Stimulated activated CD4-positive, alpha-beta T cell treated with anti-CD3 and anti-CD28 coated beads, TNF-alpha, amount 100 ng/mL, for 48 hours (primary cell): ENCODE data around the gene ATG2A.

ENCODE experiments used
- DNase-seq, 3 donors: peaks; one replicate each; pipeline ENCODE4 v3.0.0-alpha.2; 2020; ENCODE audit warnings: low read depth in 3 of 3

ATG2A gene

GRCh38 chr11:64924910-64925284 lies 7.9 kb upstream of the ATG2A start:
- no peak for DNase-seq

DNA sequence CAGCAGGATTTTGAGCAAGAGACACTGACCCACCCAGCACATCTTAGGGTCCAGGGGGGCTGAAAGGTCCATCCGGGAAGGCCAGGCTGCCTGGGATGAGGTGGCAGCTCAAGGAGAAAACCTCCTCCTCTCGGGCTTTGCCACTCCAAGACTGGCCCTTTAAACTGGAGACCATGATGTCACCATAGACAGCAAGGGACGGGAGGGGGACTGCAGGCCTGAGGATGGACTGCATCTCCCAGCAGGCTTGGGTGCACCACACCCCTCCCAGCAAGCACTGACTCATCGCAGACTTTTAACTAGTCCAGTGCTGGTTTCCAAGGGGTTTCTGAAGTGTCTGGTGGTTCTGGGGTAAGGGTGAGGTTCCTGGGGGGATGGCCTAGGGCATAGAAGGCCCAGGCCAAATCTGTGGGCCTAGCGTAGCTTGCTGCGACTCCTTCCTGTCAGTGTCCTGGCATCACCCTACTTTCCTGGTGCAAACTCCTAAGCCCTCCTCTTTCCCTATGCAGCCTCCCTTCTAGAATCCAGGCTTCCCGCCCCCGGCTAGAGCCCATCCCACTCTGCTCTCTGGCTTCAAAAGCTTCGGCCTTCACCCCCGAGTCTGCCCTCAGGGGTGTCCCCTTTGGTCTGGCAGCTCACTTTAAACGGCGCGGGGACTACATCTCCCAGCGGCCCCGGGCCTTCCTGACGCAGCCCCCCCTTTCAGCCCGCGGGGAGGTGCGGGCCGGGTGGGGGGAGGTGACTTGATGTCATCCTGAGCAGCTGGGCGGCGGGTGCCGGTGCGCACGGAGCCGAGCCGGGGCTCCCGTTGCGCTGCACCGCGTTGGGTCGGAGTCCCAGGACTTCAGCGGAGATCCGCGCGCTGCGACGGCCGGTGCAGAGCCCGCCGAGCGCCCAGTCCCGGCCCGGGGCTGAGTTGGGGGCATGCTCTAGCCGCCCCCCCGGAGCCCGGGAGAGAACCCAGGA lies 7.2 kb upstream of the ATG2A start, which contains the start of gene PPP2R5B:
Gene PPP2R5B, plus strand, starts transcription at position 746 of the 966 bp plus-strand sequence. CDS start 1,046 bp downstream, outside the sequence.
- peak; percentile 73 to 89 (median 77) for DNase-seq

- DNase-seq: no peak
These were observed 6.2 kb upstream of the ATG2A start for GRCh38 chr11:64923151-64923661.

GRCh38 chr11:64921384-64921783 lies 4.4 kb upstream of the ATG2A start:
- DNase-seq: no peak

GRCh38 chr11:64920124-64920523 lies 3.1 kb upstream of the ATG2A start:
- DNase-seq: no peak

GRCh38 chr11:64919627-64920026 lies 2.6 kb upstream of the ATG2A start:
- no peak for DNase-seq

DNA sequence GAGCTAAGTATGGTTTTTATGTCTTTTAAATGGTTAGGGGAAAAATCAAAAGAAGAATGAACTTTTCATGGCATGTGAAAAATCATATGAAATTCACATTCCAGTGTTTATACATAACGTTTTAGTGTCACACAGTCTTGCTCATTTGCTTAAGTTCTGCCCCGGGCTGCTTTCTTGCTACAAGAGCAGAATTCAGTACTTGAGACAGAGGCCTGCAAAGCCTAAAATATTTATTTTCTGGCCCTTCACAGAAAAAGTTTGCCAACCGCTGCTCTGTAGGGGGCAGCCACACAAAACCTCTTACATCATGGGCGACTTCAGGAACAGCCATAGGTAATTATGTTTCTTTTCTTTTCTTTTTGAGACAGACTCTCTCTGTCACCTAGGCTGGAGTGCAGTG lies 1.0 kb upstream of the ATG2A start:
- DNase-seq: no peak

GRCh38 chr11:64917663-64917995 lies 620 bp upstream of the ATG2A start:
- no peak for DNase-seq

DNA sequence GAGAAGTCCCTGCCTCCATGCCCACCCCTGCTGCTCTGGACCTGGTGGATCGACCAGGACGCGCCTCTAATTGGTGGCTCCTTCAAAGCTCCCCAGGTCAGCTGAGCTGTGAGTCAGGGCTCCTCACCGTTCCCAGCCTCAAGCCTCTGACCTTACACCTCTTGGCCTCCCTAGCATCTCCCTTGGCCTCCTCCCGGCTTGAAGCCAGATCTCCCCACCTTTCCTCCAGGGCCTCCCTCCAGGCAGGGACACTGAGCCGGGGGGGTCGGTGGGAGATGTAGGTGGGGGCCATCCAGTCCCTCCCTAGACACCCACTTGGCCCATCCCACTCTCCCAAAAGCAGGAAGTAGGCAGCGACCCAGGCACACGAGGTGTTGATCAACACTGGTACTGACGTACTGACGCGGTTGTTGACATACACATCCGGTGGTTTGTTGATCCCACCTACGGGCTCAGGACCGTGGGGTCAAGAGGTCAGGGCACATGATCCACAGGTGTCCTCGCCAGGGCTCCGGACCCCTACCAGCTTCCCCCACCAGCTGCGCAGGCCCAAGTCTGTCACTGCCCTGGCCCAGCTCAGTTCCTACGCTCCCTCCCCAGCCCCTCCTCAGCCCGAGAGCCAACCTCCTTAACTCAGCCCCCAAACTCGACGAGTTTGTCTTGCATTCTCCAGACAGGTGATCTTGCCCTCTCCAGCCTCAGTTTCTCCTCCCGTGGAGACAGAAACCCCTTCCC lies 802 bp downstream of the ATG2A start:
- peak in 1 of 3 donors; percentile 13 for DNase-seq

- DNase-seq: no peak
These were observed 1.6 kb downstream of the ATG2A start for GRCh38 chr11:64915376-64915887.

GRCh38 chr11:64914123-64914522 lies 2.9 kb downstream of the ATG2A start:
- DNase-seq: no peak

DNA sequence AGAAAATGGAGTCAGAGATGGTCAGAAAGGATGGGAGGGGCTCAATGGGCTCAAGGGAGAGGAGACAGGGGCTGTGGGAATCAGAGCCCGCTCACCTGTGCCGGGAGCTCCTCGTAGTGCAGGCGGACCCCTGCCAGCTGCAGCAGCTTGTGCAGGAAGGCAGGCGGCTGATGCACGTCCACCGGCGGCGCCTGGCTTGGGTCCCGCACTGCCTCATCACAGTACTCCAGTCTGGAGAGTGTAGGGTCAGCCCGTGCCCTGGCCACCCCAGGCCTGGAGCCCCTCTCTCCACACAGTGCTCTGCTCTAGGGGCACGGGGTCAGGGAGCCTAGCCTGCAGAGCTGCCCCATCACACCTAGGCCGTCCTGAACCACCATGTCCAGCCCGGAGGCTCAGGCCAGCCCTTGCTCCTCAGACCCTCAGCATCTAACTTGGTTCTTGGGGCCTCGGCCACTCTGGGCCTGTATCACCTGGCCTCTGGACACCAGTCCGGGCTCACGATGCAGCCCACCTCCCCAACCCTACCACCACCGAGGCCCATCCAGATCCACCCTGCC lies 3.8 kb downstream of the ATG2A start:
- no peak for DNase-seq

- no peak for DNase-seq
These were observed 5.3 kb downstream of the ATG2A start for GRCh38 chr11:64911689-64912088.

GRCh38 chr11:64911142-64911541 lies 5.9 kb downstream of the ATG2A start:
- no peak for DNase-seq

DNA sequence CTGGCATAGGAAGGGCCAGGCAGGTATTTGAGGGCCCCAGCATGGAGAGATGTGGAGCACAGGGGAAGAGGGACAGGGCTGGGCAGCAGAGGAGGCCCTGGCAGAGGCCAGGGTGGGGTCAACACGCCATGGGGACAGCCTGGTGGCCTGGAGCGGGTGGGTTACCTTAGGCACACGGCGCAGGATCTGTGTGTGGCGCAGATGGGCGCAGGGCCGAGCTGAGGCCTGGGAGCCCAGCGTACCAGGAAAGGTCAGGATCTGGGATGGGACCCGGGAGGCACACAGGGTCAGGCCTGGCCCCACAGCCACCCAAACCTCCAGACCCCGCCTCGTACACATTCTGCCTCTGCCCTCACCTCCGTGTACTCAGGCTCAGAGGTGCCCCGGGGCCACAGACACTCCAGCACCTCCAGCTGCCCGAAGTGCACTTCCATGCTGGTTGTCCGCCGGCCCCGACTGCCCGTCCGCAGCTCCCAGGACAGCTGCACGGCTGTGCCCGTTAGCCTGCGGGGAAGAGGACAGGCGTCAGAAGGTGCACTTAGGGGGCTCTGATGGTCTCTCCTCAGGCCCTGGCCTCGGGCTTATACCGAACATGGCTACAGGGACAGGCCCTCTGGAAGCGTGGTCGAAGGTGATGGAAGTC lies 6.4 kb downstream of the ATG2A start:
- no peak for DNase-seq

- DNase-seq: no peak
These were observed 7.2 kb downstream of the ATG2A start for GRCh38 chr11:64909653-64910343.

- DNase-seq: no peak
These were observed 8.2 kb downstream of the ATG2A start for GRCh38 chr11:64908766-64909165.

- DNase-seq: no peak
These were observed 10.7 kb downstream of the ATG2A start for GRCh38 chr11:64906314-64906635.

DNA sequence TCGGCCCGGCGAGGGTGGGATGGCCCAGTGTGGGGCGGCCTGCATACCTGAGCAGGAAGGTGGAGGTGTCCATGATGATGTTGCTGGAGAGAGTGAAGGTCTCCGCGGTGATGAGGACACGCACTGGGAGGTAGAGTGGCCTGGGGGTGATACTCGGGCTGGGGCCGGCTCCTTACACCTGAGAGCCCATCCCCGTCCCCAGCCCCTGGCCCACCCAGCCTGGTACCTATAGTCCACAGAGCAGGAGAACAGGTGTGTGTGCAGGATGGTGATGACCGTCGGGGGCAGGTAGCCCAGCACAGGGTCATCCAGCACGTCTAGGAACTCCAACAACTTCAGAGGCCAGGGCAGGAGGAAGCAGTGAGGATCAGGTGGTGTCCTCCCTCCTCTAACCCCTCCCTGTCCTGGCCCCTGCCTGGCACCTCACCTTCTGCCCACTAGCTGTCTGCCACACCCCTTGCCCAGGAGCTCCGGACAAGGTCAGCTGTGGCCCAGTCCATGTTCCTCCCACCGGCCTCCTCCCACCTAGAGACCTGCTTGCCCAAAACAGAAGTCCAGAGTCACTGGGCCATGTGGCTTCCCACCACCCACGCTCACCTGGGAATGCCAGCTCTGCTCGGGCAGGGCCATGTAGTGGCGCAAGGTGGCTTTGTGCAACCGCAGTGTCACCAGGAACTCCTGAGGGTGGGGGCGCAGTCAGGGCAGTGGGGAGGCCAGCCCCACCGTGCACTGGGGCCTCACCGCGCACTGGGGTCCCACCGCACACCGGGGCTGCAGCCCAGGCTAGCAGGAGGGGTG lies 11.3 kb downstream of the ATG2A start:
- DNase-seq: no peak

DNA sequence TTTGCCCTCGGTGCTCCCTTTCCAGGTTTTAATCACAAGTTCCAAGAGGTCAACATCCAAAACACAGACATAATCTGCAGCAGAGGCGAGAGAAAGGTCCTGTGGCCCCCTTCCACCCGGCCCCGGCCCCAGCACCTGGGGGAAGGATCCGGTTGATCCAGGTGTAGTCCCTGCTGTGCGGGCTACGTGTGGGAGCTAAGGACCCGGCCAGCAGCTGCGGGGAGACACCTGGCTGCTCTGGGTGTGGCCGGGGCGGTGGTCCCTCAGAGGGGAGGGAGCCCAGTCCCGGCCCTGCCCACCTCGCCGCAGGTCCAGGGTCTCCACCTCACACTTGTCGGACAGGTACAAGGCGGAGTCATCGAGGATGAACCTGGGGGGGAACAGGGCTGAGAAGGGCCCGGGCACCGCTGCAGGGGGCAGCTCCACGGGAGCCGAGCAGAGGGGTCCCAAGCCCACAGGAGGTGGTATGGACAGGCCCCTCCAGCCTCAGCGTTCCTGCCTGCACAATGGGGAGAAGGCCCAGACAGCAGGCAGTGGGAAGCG lies 13.6 kb downstream of the ATG2A start:
- no peak for DNase-seq
